CD4-positive, alpha-beta memory T cell (primary cell): ENCODE results near the gene CHST13. TPM values are rescaled to one million over a fixed set of nuclear protein-coding genes. Genes with fewer than 3 reads are reported as not detected.

Experiments
- CTCF ChIA-PET: fragments of 350-600 bp; sonication (Branson Sonifier 250); formaldehyde crosslinking; loops from one replicate; lab custom pipeline; 2021; ENCODE audit warnings: inconsistent platforms; ENCODE audit not compliant: partially characterized antibody; lab: Charles Lee
- POLR2A ChIA-PET: fragments of 350-600 bp; sonication (Branson Sonifier 250); formaldehyde crosslinking; loops from one replicate; lab custom pipeline; 2021; ENCODE audit not compliant: partially characterized antibody; lab: Charles Lee
- DNase-seq, 5 donors: peaks; one replicate each; pipeline versions ENCODE4 v3.0.0 to v3.0.0-alpha.2; 2020 to 2022; ENCODE audit warnings: mixed read lengths in 1 of 5
- H3K27ac ChIP-seq: one replicate; pipeline ENCODE4 v1.7.0; 2013; ENCODE audit warnings: low read depth, low read length
- H3K27me3 ChIP-seq: 2 replicates; pipeline ENCODE4 v1.7.0; 2013; ENCODE audit warnings: mild to moderate bottlenecking, low read length, moderate library complexity; ENCODE audit not compliant: insufficient read depth
- H3K36me3 ChIP-seq: 2 replicates; pipeline ENCODE4 v1.7.0; 2013; ENCODE audit warnings: mild to moderate bottlenecking, low read length, moderate library complexity; ENCODE audit not compliant: insufficient read depth
- H3K4me1 ChIP-seq: 2 replicates; pipeline ENCODE4 v1.7.0; 2013; ENCODE audit warnings: mild to moderate bottlenecking, low read length, moderate library complexity; ENCODE audit not compliant: insufficient read depth
- H3K4me3 ChIP-seq, 2 donors: one replicate each; pipeline ENCODE4 v1.7.0; 2013; ENCODE audit warnings: low read length in 2 of 2, mild to moderate bottlenecking in 1 of 2
- H3K9me3 ChIP-seq, 2 donors: one replicate each; pipeline ENCODE4 v1.7.0; 2013; ENCODE audit warnings: low read length in 2 of 2, control low read depth in 1 of 2; ENCODE audit not compliant: control insufficient read depth in 1 of 2
- H3K27ac Mint-ChIP-seq, 7 donors: one replicate each; pipeline ENCODE4 v1.8.0; 2020 to 2021; ENCODE audit warnings: mixed read lengths in 7 of 7, mild to moderate bottlenecking in 6 of 7, inconsistent platforms in 3 of 7, moderate library complexity in 3 of 7
- H3K27me3 Mint-ChIP-seq, 2 donors: one replicate each; pipeline ENCODE4 v1.8.0; 2020 to 2021; ENCODE audit warnings: mixed read lengths in 2 of 2
- H3K36me3 Mint-ChIP-seq, 2 donors: one replicate each; pipeline ENCODE4 v1.8.0; 2020 to 2021; ENCODE audit warnings: mixed read lengths in 2 of 2, inconsistent platforms in 1 of 2, mild to moderate bottlenecking in 1 of 2
- H3K4me1 Mint-ChIP-seq, 4 donors: one replicate each; pipeline ENCODE4 v1.8.0; 2020 to 2021; ENCODE audit warnings: mixed read lengths in 4 of 4, mild to moderate bottlenecking in 1 of 4
- H3K4me3 Mint-ChIP-seq, 8 donors: one replicate each; pipeline ENCODE4 v1.8.0; 2020 to 2021; ENCODE audit warnings: mixed read lengths in 8 of 8, mild to moderate bottlenecking in 7 of 8, moderate library complexity in 6 of 8, inconsistent platforms in 3 of 8
- H3K9me3 Mint-ChIP-seq, 8 donors: one replicate each; pipeline ENCODE4 v1.8.0; 2020 to 2021; ENCODE audit warnings: mixed read lengths in 8 of 8, mild to moderate bottlenecking in 5 of 8, inconsistent platforms in 3 of 8, moderate library complexity in 1 of 8
- intact Hi-C: fragments of 100-400 bp; cut with micrococcal nuclease; formaldehyde crosslinking; loops from one replicate; pipeline ENCODE4 v1.15.1; 2023
- polyA plus RNA-seq, 2 donors: library from polyadenylated mRNA; unstranded; fragments of 300-500 nt; fragmentation: Illumina TruSeq; gene quantifications; one replicate each; pipeline ENCODE4 v1.2.3, GENCODE V29; 2021
- total RNA-seq, 2 experiments: library from RNA; stranded (reverse); gene quantifications; one replicate each; pipeline ENCODE4 v1.2.3, GENCODE V29; 2021

CHST13 gene
- total and polyA plus RNA-seq, 4 experiments from 2014 or later = 0.23 to 0.42 TPM; not detected in 2

- Histone ChIP-seq H3K27me3 (no peaks in the 10 kb centered on the region), H3K4me1 (no peaks in the 10 kb centered on the region), H3K4me3 (no peak overlapping the region), H3K9me3 (no peaks in the 10 kb centered on the region), H3K36me3 (no peaks in the 10 kb centered on the region), H3K27ac (no peak overlapping the region)
- H3K9me3 Mint-ChIP-seq = no peaks in the 10 kb centered on the region
- intact Hi-C loops = no loop called here
- H3K27me3 Mint-ChIP-seq = peaks cover 13 to 14% of the 10 kb centered on the region in 2 donors
- no peak overlapping the region for H3K4me3 Mint-ChIP-seq
- H3K27ac Mint-ChIP-seq = no peak overlapping the region
- no peaks in the 10 kb centered on the region for H3K4me1 Mint-ChIP-seq
- POLR2A ChIA-PET = no interaction called here
- no peak for DNase-seq
- no peaks in the 10 kb centered on the region for H3K36me3 Mint-ChIP-seq
- CTCF ChIA-PET = interaction anchor here (1.4 to 3.0 kb wide), 6 partner anchors 10 to 1028 kb away, joined by 6 to 23 read pairs (median 10); no protein-coding TSS in a partner anchor
Observed at GRCh38 chr3:126521122-126521891, 2.6 kb upstream of the CHST13 start.

GRCh38 chr3:126522363-126522788, 1.6 kb upstream of the CHST13 start:
- Mint-ChIP-seq H3K4me3 (no peak overlapping the region), H3K27ac (no peak overlapping the region), H3K4me1 (no peaks in the 10 kb centered on the region), H3K36me3 (no peaks in the 10 kb centered on the region), H3K27me3 (peaks cover 13 to 14% of the 10 kb centered on the region in 2 donors), H3K9me3 (no peaks in the 10 kb centered on the region)
- CTCF ChIA-PET = interaction anchor here (0.6 to 3.0 kb wide), 20 partner anchors 8 to 1027 kb away, joined by 3 to 23 read pairs (median 5); partner anchors contain the start of gene ZXDC
- intact Hi-C loops = loop anchor here (1.0 kb wide), 1 partner anchor 1025 kb away; no protein-coding TSS in a partner anchor
- no peaks in the 10 kb centered on the region for H3K4me1 ChIP-seq
- H3K4me3 ChIP-seq = no peak overlapping the region
- H3K36me3 ChIP-seq = no peaks in the 10 kb centered on the region
- no peaks in the 10 kb centered on the region for H3K27me3 ChIP-seq
- H3K9me3 ChIP-seq = no peaks in the 10 kb centered on the region
- POLR2A ChIA-PET = no interaction called here
- no peak overlapping the region for H3K27ac ChIP-seq
- peak in 4 of 5 donors; percentile 24 to 43 (median 30) for DNase-seq

- POLR2A ChIA-PET = no interaction called here
- H3K36me3 Mint-ChIP-seq = no peaks in the 10 kb centered on the region
- intact Hi-C loops = no loop called here
- no peak overlapping the region for H3K4me3 Mint-ChIP-seq
- no peak overlapping the region for H3K27ac Mint-ChIP-seq
- Histone ChIP-seq H3K4me1 (no peaks in the 10 kb centered on the region), H3K9me3 (no peaks in the 10 kb centered on the region), H3K4me3 (no peak overlapping the region), H3K27me3 (no peaks in the 10 kb centered on the region), H3K36me3 (no peaks in the 10 kb centered on the region), H3K27ac (no peak overlapping the region)
- no peak for DNase-seq
- CTCF ChIA-PET = no interaction called here
- H3K4me1 Mint-ChIP-seq = no peaks in the 10 kb centered on the region
- H3K9me3 Mint-ChIP-seq = no peaks in the 10 kb centered on the region
- peaks cover 13 to 14% of the 10 kb centered on the region in 2 donors for H3K27me3 Mint-ChIP-seq
Observed at GRCh38 chr3:126524429-126524988, 554 bp downstream of the CHST13 start.

GRCh38 chr3:126525091-126525852, 1.3 kb downstream of the CHST13 start:
- Histone ChIP-seq H3K36me3 (no peaks in the 10 kb centered on the region), H3K27me3 (no peaks in the 10 kb centered on the region), H3K27ac (no peak overlapping the region), H3K4me1 (no peaks in the 10 kb centered on the region), H3K4me3 (no peak overlapping the region), H3K9me3 (no peaks in the 10 kb centered on the region)
- intact Hi-C loops = no loop called here
- DNase-seq = no peak
- H3K4me1 Mint-ChIP-seq = no peaks in the 10 kb centered on the region
- no peaks in the 10 kb centered on the region for H3K9me3 Mint-ChIP-seq
- ChIA-PET POLR2A (no interaction called here), CTCF (no interaction called here)
- H3K27ac Mint-ChIP-seq = no peak overlapping the region
- no peak overlapping the region for H3K4me3 Mint-ChIP-seq
- peaks cover 13 to 14% of the 10 kb centered on the region in 2 donors for H3K27me3 Mint-ChIP-seq
- no peaks in the 10 kb centered on the region for H3K36me3 Mint-ChIP-seq

GRCh38 chr3:126525853-126526667, 2.1 kb downstream of the CHST13 start:
- H3K9me3 ChIP-seq = no peaks in the 10 kb centered on the region
- Mint-ChIP-seq H3K27me3 (peaks cover 13 to 14% of the 10 kb centered on the region in 2 donors), H3K4me1 (no peaks in the 10 kb centered on the region), H3K27ac (peak overlapping the region in 1 of 7 donors; percentile 63), H3K4me3 (no peak overlapping the region), H3K36me3 (no peaks in the 10 kb centered on the region), H3K9me3 (no peaks in the 10 kb centered on the region)
- ChIA-PET CTCF (interaction anchor here (1.0 kb wide), 1 partner anchor 1018 kb away, joined by 3 read pairs; no protein-coding TSS in a partner anchor), POLR2A (no interaction called here)
- intact Hi-C loops = no loop called here
- no peaks in the 10 kb centered on the region for H3K4me1 ChIP-seq
- DNase-seq = no peak
- no peaks in the 10 kb centered on the region for H3K27me3 ChIP-seq
- H3K27ac ChIP-seq = no peak overlapping the region
- H3K4me3 ChIP-seq = no peak overlapping the region
- no peaks in the 10 kb centered on the region for H3K36me3 ChIP-seq

GRCh38 chr3:126526668-126527005, 2.7 kb downstream of the CHST13 start:
- peaks cover 13 to 14% of the 10 kb centered on the region in 2 donors for H3K27me3 Mint-ChIP-seq
- no peaks in the 10 kb centered on the region for H3K9me3 Mint-ChIP-seq
- no peak for DNase-seq
- no peak overlapping the region for H3K4me3 Mint-ChIP-seq
- no peaks in the 10 kb centered on the region for H3K36me3 Mint-ChIP-seq
- no peaks in the 10 kb centered on the region for H3K27me3 ChIP-seq
- ChIA-PET CTCF (interaction anchor here (1.0 kb wide), 1 partner anchor 1018 kb away, joined by 3 read pairs; no protein-coding TSS in a partner anchor), POLR2A (no interaction called here)
- no peaks in the 10 kb centered on the region for H3K9me3 ChIP-seq
- no peaks in the 10 kb centered on the region for H3K4me1 ChIP-seq
- no peak overlapping the region for H3K4me3 ChIP-seq
- no peaks in the 10 kb centered on the region for H3K4me1 Mint-ChIP-seq
- intact Hi-C loops = no loop called here
- H3K36me3 ChIP-seq = no peaks in the 10 kb centered on the region
- H3K27ac Mint-ChIP-seq = no peak overlapping the region
- no peak overlapping the region for H3K27ac ChIP-seq
